ENCODE results near the gene SPRY4. TPM values are rescaled to one million over a fixed set of nuclear protein-coding genes. Genes with fewer than 3 reads are reported as not detected.
A peak's percentile ranks its signal among the peaks of the same experiment; 100 is the strongest.

SPRY4 gene
- total and polyA plus RNA-seq, 2 of the 13 experiments (the other 11 are each of a cell fraction or from before 2014, with no cell fraction given) = 8.9 to 17.8 TPM

DNA sequence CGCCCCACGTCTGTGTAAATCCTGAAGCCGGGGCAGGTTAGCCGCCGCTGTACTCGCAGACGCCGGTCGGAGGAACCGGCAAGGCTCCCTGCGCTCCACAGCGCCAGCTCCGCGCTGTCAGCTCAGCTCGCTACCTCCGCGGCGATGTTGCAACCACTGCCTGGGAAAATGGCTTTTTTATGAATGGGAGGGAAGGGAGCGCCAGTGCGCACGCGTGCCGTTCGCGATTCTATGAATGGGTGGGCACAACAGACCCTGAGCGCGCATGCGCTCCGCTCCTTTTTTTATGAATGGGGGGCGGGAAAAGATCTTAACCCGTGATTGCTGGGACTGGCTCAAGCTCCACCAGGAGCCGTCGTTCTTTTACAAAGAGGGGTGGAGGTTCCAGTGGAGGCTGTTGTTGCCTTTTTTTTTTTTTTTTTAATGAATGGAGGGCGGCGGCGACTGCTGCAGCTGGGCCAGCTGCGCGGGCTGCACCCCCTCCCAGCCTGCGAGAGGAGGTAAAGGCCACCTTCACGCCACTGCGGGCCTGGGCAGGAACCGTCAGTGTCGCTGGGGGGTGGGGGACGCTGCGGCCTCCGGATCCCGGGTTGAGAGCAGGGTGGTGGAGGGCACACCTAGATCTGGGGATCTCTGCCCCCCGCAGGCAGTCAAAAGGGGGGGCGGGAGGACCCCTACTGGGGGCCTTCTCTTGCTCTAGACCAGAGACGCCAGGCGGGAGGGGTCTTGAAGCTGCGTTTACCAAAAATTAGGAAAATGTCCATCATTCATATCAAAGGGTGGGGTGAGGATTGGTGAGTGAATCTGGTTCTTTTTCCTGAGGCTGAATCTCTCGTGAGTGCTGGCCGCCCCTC, at the start of gene SPRY4 (continued):
- TF ChIP-seq ZNF496 (CRISPR knock-in tag; IDR thresholded peaks at IDR 0.05; ENCODE audit: insufficient replicate concordance) (no peak), PTBP1 (IDR thresholded peaks at IDR 0.05; ENCODE audit: low read depth, low read length, poor library complexity, severe bottlenecking) (peak; percentile 26), MATR3 (CRISPR knock-in tag; IDR thresholded peaks at IDR 0.05) (no peak), HNF4A (CRISPR knock-in tag; IDR thresholded peaks at IDR 0.05) (0 out of 2 replicates have a peak, but pooled peaks have one; percentile 15), IKZF1 (IDR thresholded peaks at IDR 0.05) (no peak), REL (CRISPR knock-in tag; conservative IDR thresholded peaks at IDR 0.05) (peak; percentile 43), SMARCC2 (IDR thresholded peaks at IDR 0.05) (no peak), CC2D1A (CRISPR knock-in tag; IDR thresholded peaks at IDR 0.05) (no peak), ZNF121 (CRISPR knock-in tag; IDR thresholded peaks at IDR 0.05) (no peak), ZNF747 (CRISPR knock-in tag; IDR thresholded peaks at IDR 0.05; ENCODE audit: borderline replicate concordance) (peak; percentile 75; the same call in 1 of the 2 replicates), KAT7 (CRISPR knock-in tag; IDR thresholded peaks at IDR 0.05; ENCODE audit: borderline replicate concordance) (no peak; the same call in 1 of the 2 replicates), NCOA2 (CRISPR knock-in tag; IDR thresholded peaks at IDR 0.05) (peak; percentile 38), KDM2A (CRISPR knock-in tag; IDR thresholded peaks at IDR 0.05; ENCODE audit: borderline replicate concordance, low read depth) (peak; percentile 69), EP300 (IDR thresholded peaks at IDR 0.05; ENCODE audit: low read depth in 2 of 2, low read length in 2 of 2) (peak in 1 of 2 experiments; percentile 41; a peak in 1 of 4 replicates), EP300 (CRISPR knock-in tag; IDR thresholded peaks at IDR 0.05; ENCODE audit: borderline replicate concordance) (no peak), RARG (CRISPR knock-in tag; IDR thresholded peaks at IDR 0.05; ENCODE audit: low read depth) (no peak), SIX4 (CRISPR knock-in tag; IDR thresholded peaks at IDR 0.05) (no peak), HOXA3 (CRISPR knock-in tag; IDR thresholded peaks at IDR 0.05) (peak; percentile 72), U2AF2 (IDR thresholded peaks at IDR 0.05; ENCODE audit: low read depth, low read length) (no peak), ZNF256 (CRISPR knock-in tag; conservative IDR thresholded peaks at IDR 0.05) (peak; percentile 67; the same call in 1 of the 2 replicates)
- TF ChIP-seq, protein P1, sequence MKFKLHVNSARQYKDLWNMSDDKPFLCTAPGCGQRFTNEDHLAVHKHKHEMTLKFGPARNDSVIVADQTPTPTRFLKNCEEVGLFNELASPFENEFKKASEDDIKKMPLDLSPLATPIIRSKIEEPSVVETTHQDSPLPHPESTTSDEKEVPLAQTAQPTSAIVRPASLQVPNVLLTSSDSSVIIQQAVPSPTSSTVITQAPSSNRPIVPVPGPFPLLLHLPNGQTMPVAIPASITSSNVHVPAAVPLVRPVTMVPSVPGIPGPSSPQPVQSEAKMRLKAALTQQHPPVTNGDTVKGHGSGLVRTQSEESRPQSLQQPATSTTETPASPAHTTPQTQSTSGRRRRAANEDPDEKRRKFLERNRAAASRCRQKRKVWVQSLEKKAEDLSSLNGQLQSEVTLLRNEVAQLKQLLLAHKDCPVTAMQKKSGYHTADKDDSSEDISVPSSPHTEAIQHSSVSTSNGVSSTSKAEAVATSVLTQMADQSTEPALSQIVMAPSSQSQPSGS (CRISPR knock-in tag; IDR thresholded peaks at IDR 0.05) = no peak; the same call in 1 of the 2 replicates
- TF ChIP-seq, protein P2, sequence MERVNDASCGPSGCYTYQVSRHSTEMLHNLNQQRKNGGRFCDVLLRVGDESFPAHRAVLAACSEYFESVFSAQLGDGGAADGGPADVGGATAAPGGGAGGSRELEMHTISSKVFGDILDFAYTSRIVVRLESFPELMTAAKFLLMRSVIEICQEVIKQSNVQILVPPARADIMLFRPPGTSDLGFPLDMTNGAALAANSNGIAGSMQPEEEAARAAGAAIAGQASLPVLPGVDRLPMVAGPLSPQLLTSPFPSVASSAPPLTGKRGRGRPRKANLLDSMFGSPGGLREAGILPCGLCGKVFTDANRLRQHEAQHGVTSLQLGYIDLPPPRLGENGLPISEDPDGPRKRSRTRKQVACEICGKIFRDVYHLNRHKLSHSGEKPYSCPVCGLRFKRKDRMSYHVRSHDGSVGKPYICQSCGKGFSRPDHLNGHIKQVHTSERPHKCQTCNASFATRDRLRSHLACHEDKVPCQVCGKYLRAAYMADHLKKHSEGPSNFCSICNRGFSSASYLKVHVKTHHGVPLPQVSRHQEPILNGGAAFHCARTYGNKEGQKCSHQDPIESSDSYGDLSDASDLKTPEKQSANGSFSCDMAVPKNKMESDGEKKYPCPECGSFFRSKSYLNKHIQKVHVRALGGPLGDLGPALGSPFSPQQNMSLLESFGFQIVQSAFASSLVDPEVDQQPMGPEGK (CRISPR knock-in tag; IDR thresholded peaks at IDR 0.05) = peak; percentile 82; the same call in 1 of the 2 replicates
- TF ChIP-seq, protein P3, sequence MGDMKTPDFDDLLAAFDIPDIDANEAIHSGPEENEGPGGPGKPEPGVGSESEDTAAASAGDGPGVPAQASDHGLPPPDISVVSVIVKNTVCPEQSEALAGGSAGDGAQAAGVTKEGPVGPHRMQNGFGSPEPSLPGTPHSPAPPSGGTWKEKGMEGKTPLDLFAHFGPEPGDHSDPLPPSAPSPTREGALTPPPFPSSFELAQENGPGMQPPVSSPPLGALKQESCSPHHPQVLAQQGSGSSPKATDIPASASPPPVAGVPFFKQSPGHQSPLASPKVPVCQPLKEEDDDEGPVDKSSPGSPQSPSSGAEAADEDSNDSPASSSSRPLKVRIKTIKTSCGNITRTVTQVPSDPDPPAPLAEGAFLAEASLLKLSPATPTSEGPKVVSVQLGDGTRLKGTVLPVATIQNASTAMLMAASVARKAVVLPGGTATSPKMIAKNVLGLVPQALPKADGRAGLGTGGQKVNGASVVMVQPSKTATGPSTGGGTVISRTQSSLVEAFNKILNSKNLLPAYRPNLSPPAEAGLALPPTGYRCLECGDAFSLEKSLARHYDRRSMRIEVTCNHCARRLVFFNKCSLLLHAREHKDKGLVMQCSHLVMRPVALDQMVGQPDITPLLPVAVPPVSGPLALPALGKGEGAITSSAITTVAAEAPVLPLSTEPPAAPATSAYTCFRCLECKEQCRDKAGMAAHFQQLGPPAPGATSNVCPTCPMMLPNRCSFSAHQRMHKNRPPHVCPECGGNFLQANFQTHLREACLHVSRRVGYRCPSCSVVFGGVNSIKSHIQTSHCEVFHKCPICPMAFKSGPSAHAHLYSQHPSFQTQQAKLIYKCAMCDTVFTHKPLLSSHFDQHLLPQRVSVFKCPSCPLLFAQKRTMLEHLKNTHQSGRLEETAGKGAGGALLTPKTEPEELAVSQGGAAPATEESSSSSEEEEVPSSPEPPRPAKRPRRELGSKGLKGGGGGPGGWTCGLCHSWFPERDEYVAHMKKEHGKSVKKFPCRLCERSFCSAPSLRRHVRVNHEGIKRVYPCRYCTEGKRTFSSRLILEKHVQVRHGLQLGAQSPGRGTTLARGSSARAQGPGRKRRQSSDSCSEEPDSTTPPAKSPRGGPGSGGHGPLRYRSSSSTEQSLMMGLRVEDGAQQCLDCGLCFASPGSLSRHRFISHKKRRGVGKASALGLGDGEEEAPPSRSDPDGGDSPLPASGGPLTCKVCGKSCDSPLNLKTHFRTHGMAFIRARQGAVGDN (CRISPR knock-in tag; IDR thresholded peaks at IDR 0.05) = peak; percentile 58; the same call in 1 of the 2 replicates

Measured in HepG2 (cell line).